ENCODE measurements around the gene TSKU.

TSKU gene

GRCh38 chr11:76797341-76798201 lies 14.4 kb downstream of the TSKU start:
- peaks cover 7% of the 10 kb centered on the region for H3K9me3 Mint-ChIP-seq
- H3K27me3 Mint-ChIP-seq (ENCODE audit: low read depth, poor library complexity): peaks cover 8% of the 10 kb centered on the region
- no peak for TF ChIP-seq CTCF (IDR thresholded peaks at IDR 0.05)
- peaks cover 9% of the 10 kb centered on the region for H3K36me3 Mint-ChIP-seq (ENCODE audit: low read depth)
- H3K4me1 Mint-ChIP-seq: peaks cover 79% of the 10 kb centered on the region
- no peak for DNase-seq
- peak overlapping the region; percentile 49 for H3K27ac Mint-ChIP-seq
- H3K4me3 Mint-ChIP-seq: no peak overlapping the region

DNA sequence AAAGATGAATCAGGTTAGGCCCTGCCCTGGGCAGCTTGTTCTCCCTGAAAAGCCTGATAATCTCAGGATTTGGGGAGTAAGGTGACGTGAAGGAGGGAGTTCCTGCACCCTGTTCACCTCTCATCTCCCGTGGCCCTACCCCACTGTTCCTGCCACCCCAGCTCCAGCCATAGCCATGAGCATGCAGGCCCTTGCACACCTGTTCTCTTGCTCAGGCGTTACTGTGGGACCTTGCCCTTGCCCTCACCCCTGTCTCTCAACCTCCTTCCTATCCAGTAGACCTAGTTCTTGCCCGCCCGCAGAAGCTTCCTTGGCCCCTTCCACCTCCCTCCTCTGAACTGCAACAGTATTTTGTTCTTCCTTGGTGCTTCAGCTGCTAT lies 15.0 kb downstream of the TSKU start:
- Mint-ChIP-seq H3K4me1 (peaks cover 78% of the 10 kb centered on the region), H3K27me3 (ENCODE audit: low read depth, poor library complexity) (peaks cover 8% of the 10 kb centered on the region), H3K36me3 (ENCODE audit: low read depth) (peaks cover 4% of the 10 kb centered on the region), H3K4me3 (no peak overlapping the region), H3K9me3 (peaks cover under 1% of the 10 kb centered on the region), H3K27ac (no peak overlapping the region)
- no peak for DNase-seq
- TF ChIP-seq CTCF (IDR thresholded peaks at IDR 0.05): no peak

GRCh38 chr11:76798671-76799065 lies 15.5 kb downstream of the TSKU start:
- H3K4me1 Mint-ChIP-seq: peaks cover 78% of the 10 kb centered on the region
- no peak for DNase-seq
- H3K4me3 Mint-ChIP-seq: peak overlapping the region; percentile 49
- peaks cover 8% of the 10 kb centered on the region for H3K27me3 Mint-ChIP-seq (ENCODE audit: low read depth, poor library complexity)
- no peak for TF ChIP-seq CTCF (IDR thresholded peaks at IDR 0.05)
- H3K36me3 Mint-ChIP-seq (ENCODE audit: low read depth): peaks cover 4% of the 10 kb centered on the region
- H3K9me3 Mint-ChIP-seq: no peaks in the 10 kb centered on the region
- no peak overlapping the region for H3K27ac Mint-ChIP-seq

GRCh38 chr11:76799066-76799804 lies 16.1 kb downstream of the TSKU start:
- peak; percentile 92 for DNase-seq
- H3K27ac Mint-ChIP-seq: no peak overlapping the region
- H3K4me3 Mint-ChIP-seq: peak overlapping the region; percentile 49
- peak; percentile 82 for TF ChIP-seq CTCF (IDR thresholded peaks at IDR 0.05)
- no peaks in the 10 kb centered on the region for H3K9me3 Mint-ChIP-seq
- H3K27me3 Mint-ChIP-seq (ENCODE audit: low read depth, poor library complexity): peaks cover 8% of the 10 kb centered on the region
- H3K36me3 Mint-ChIP-seq (ENCODE audit: low read depth): peaks cover 4% of the 10 kb centered on the region
- H3K4me1 Mint-ChIP-seq: peaks cover 75% of the 10 kb centered on the region

GRCh38 chr11:76800466-76801200 lies 17.5 kb downstream of the TSKU start:
- no peak for DNase-seq
- no peak overlapping the region for H3K4me3 Mint-ChIP-seq
- peaks cover 8% of the 10 kb centered on the region for H3K27me3 Mint-ChIP-seq (ENCODE audit: low read depth, poor library complexity)
- TF ChIP-seq CTCF (IDR thresholded peaks at IDR 0.05): no peak
- no peaks in the 10 kb centered on the region for H3K9me3 Mint-ChIP-seq
- peaks cover 4% of the 10 kb centered on the region for H3K36me3 Mint-ChIP-seq (ENCODE audit: low read depth)
- H3K4me1 Mint-ChIP-seq: peaks cover 65% of the 10 kb centered on the region
- H3K27ac Mint-ChIP-seq: no peak overlapping the region

Data from nephron progenitor cell (in vitro differentiated cells).